ENCODE data around the gene ZNF70.

- TF ChIP-seq CTCF (IDR thresholded peaks at IDR 0.05) (no peak), EZH2phosphoT487 (IDR thresholded peaks at IDR 0.05) (no peak)
These were observed 36.6 kb upstream of the ZNF70 start for GRCh38 chr22:23787600-23787896.

All from neural progenitor cell (in vitro differentiated cells).